ENCODE results near the gene ZNF467.

Gene ZNF467

GRCh38 chr7:149716007-149716931, 57.1 kb downstream of the ZNF467 start:
- peak; percentile 4 for TF ChIP-seq CTCF (IDR thresholded peaks at IDR 0.05; ENCODE audit: low read depth, low read length, missing control alignments)
- in situ Hi-C loops (cut with HindIII; ENCODE audit: low sequenced_read_pairs): no loop called here
- H3K4me3 ChIP-seq (ENCODE audit: low read depth, low read length): peak overlapping the region; percentile 69
- no peak for DNase-seq (ENCODE audit: low read depth)

- in situ Hi-C loops (cut with HindIII; ENCODE audit: low sequenced_read_pairs): no loop called here
These were observed 57.9 kb downstream of the ZNF467 start for GRCh38 chr7:149715476-149715875.

GRCh38 chr7:149714910-149715471, 58.4 kb downstream of the ZNF467 start:
- no peak for DNase-seq (ENCODE audit: low read depth)

More at GRCh38 chr7:149715476-149715875, 57.9 kb downstream of the ZNF467 start:
- peak overlapping the region; percentile 69 for H3K4me3 ChIP-seq (ENCODE audit: low read depth, low read length)
- DNase-seq (ENCODE audit: low read depth): no peak
- TF ChIP-seq CTCF (IDR thresholded peaks at IDR 0.05; ENCODE audit: low read depth, low read length, missing control alignments): no peak

More at GRCh38 chr7:149714910-149715471, 58.4 kb downstream of the ZNF467 start:
- in situ Hi-C loops (cut with HindIII; ENCODE audit: low sequenced_read_pairs): no loop called here
- H3K4me3 ChIP-seq (ENCODE audit: low read depth, low read length): peak overlapping the region; percentile 69
- TF ChIP-seq CTCF (IDR thresholded peaks at IDR 0.05; ENCODE audit: low read depth, low read length, missing control alignments): no peak
